ENCODE results near the gene IFT122.
"Not testable (repeated sequence)": the region's sequence is repeated elsewhere in the genome, so short reads cannot be mapped to it uniquely, and the experiment has no call there.

IFT122 gene

DNA sequence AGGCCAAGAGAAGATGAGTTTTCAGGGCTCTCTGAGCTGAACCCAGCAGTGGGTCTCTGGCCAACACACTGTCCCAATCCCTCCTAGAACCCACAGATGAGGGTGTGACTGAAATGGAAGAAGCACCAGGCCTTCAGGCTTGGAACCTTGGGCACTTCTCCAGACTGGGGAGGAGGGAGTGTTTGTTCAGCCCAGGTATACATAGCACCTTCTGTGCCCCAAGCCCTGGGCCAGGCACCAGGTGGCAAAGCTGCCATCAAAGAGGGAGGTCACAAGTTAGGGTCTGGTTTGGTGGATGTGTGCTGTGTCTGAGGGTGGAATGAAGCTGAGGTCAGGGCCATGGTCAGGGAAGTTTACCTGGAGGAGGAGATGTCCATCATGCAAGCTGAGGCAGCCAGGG is 72.6 kb downstream of the IFT122 start:
- TF ChIP-seq, protein P1, sequence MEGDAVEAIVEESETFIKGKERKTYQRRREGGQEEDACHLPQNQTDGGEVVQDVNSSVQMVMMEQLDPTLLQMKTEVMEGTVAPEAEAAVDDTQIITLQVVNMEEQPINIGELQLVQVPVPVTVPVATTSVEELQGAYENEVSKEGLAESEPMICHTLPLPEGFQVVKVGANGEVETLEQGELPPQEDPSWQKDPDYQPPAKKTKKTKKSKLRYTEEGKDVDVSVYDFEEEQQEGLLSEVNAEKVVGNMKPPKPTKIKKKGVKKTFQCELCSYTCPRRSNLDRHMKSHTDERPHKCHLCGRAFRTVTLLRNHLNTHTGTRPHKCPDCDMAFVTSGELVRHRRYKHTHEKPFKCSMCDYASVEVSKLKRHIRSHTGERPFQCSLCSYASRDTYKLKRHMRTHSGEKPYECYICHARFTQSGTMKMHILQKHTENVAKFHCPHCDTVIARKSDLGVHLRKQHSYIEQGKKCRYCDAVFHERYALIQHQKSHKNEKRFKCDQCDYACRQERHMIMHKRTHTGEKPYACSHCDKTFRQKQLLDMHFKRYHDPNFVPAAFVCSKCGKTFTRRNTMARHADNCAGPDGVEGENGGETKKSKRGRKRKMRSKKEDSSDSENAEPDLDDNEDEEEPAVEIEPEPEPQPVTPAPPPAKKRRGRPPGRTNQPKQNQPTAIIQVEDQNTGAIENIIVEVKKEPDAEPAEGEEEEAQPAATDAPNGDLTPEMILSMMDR (IDR thresholded peaks at IDR 0.05; ENCODE audit: borderline replicate concordance, control extremely low read depth, extremely low read depth, insufficient read depth, missing control alignments): no peak
- no peak for DNase-seq (ENCODE audit: low spot score)
- in situ Hi-C loops (cut with MboI; ENCODE audit: low sequenced_read_pairs, unreplicated experiment): no loop called here

DNA sequence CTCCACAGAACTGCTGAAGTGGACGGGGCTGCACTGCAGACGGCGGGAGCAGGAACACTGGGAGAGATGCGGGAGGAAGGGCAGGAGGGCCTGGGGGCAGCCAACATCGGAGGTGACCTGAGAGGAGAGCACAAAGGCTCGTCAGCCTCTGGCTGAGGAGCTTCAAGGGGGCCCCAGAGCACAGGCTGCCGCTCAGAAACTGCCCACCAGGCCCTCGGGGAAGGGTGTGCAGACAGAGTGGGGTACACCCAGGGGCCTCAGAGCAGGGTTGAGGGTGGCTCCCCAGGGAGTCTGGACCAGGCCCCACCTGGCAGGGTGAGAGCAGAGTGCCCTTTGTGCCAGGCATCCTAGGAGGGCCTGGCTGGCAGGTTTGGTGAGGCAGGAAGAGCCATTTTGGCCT is 73.7 kb downstream of the IFT122 start:
- no peak for DNase-seq (ENCODE audit: low spot score)
- in situ Hi-C loops (cut with MboI; ENCODE audit: low sequenced_read_pairs, unreplicated experiment): no loop called here
- TF ChIP-seq, protein P1 (IDR thresholded peaks at IDR 0.05; ENCODE audit: borderline replicate concordance, control extremely low read depth, extremely low read depth, insufficient read depth, missing control alignments): no peak

DNA sequence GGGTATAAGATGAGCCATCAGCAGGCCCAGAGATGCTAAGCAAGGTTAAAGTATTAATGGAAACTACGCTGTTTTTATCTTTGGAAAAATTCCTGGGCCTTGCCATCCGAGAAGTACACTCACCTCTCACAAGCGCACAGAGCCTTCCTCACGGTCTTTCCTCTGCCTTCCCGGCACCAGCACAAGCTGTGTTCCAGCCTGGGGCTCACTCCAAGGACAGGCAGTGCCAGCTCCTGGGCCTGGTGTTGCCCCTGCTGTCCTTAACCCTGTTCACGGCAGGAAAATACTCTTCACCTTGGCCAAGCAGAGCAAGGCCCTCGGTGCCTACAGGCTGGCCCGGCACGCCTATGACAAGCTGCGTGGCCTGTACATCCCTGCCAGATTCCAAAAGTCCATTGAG is 74.1 kb downstream of the IFT122 start:
- DNase-seq (ENCODE audit: low spot score): no peak
- in situ Hi-C loops (cut with MboI; ENCODE audit: low sequenced_read_pairs, unreplicated experiment): no loop called here
- TF ChIP-seq, protein P1 (IDR thresholded peaks at IDR 0.05; ENCODE audit: borderline replicate concordance, control extremely low read depth, extremely low read depth, insufficient read depth, missing control alignments): no peak

DNA sequence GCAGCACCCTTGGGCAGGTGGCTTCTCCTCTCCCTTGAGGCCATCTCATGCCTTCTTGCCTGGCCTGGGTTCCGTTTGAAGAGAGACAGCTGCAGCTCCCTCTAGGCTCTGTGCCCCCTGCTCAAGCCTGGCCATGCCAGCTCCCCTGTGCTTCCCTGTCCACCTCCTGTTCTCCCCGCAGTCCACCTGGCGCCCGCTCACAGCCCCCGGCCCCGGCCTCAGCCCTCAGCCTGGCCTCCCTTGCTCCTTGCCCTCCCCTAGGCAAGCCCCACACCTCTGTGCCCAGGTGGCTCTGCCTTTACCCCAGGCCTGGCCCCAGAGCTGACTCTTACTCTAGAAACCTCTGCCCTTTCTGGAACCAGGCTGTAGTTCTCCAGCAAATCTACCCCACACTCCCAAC is 74.5 kb downstream of the IFT122 start:
- in situ Hi-C loops (cut with MboI; ENCODE audit: low sequenced_read_pairs, unreplicated experiment): no loop called here
- DNase-seq (ENCODE audit: low spot score): no peak
- TF ChIP-seq, protein P1 (IDR thresholded peaks at IDR 0.05; ENCODE audit: borderline replicate concordance, control extremely low read depth, extremely low read depth, insufficient read depth, missing control alignments): no peak

DNA sequence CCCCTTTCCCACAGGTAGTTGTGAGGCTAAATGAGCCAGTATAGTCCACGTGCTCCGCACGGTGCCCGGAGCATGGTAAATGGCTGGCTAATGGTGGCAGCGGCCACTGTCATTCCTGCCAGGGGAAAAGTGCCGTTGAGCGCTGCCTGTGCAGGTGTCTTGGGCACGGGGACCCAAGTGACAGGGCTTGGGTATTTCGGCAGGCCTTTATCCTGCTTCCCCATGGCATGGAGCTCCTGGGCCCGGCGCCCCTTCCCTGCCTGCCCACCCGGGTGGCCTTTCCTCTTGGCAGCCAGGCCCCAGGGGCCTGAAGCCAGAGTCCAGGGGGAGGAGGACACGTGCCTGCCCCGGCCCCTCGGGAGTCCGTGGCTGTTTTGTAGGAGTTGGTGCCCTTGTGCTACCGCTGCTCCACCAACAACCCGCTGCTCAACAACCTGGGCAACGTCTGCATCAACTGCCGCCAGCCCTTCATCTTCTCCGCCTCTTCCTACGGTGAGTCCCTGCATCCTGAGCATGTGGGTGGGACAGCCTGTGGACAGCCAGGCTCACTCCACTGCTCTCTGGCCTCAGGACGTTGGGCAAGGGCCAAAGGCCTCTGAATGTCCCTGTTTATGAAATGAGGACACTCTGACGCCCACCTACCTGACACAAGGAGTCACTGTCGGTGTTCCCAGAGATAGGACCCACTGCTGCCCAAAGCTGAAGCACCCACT is 75.2 kb downstream of the IFT122 start:
- DNase-seq (ENCODE audit: low spot score); in situ Hi-C loops (cut with MboI; ENCODE audit: low sequenced_read_pairs, unreplicated experiment): not testable (repeated sequence)

DNA sequence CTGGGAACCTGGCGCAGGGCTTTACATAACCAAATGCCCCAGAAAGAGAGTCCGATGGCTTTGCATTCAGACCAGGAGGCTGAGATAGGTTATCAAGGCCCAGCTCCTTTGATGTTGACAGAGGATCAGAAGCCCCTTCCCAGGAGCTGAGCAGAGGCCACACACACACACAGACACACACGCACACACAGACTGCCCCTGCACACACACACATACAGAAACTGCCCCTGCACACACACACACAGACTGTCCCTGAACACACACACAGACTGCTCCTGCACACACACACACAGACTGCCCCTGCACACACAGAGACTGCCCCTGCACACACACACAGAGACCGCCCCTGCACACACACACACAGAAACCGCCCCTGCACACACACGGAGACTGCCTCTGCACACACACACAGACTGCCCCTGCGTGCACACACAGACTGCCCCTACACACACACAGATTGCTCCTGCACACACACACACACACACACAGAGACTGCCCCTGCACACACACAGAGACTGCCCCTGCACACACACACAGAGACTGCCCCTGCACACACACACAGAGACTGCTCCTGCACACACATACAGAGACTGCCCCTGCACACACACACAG is 75.9 kb downstream of the IFT122 start:
- in situ Hi-C loops (cut with MboI; ENCODE audit: low sequenced_read_pairs, unreplicated experiment): not testable (repeated sequence)

DNA sequence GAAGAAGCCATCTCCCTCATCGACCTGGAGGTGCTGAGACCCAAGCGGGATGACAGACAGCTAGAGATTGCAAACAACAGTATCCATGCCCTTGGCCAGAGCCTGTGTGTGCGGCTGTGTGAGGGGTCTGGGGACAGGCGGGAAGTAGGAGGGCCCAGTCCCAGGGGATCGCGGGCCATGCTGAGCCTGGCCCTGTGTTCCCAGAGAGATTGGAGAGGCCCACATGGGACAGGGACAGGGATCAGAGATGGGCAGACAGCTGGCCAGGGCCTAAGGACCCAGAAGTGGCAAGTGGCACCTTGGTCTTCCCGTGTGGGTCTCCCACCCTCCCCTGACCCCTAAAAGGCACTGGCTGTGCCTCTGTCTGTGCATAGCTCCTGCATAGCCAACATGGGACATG is 77.5 kb downstream of the IFT122 start:
- TF ChIP-seq, protein P1 (IDR thresholded peaks at IDR 0.05; ENCODE audit: borderline replicate concordance, control extremely low read depth, extremely low read depth, insufficient read depth, missing control alignments): no peak
- in situ Hi-C loops (cut with MboI; ENCODE audit: low sequenced_read_pairs, unreplicated experiment): no loop called here
- no peak for DNase-seq (ENCODE audit: low spot score)

More for the DNA sequence above, 75.9 kb downstream of the IFT122 start:
- DNase-seq (ENCODE audit: low spot score): not testable (repeated sequence)
